Middle frontal gyrus (tissue), 1 donor: ENCODE data around the gene PFKFB3.
"Not testable (repeated sequence)": the region's sequence is repeated elsewhere in the genome, so short reads cannot be mapped to it uniquely, and the experiment has no call there.

Experiments used
- DNase-seq: peaks from one replicate; pipeline ENCODE4 v3.0.0-alpha.2; 2015; ENCODE audit warnings: low spot score; ENCODE audit errors: extremely low spot score

Gene PFKFB3

GRCh38 chr10:6178581-6178980 is 24.2 kb upstream of the PFKFB3 start:
- DNase-seq, result no peak

DNA sequence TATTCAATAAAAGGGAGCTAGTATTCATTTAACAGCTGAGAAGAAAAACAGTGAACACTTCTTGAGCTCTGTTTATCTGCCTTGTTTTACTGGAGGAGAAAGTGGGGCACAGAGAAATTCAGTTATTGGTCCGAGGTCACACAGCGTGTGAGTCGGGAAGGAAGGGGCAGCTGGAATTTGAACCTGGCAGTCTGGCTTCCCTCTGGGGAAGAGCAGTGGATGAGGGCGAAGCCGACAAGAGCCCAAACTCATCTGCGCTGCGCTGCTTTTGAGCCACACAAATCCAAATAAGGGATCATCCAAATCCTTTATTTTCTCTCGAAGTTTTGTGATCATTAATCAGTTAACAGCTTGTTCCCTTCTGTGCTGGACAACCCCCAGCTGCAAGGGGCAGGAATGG is 23.7 kb upstream of the PFKFB3 start:
- no peak for DNase-seq

DNA sequence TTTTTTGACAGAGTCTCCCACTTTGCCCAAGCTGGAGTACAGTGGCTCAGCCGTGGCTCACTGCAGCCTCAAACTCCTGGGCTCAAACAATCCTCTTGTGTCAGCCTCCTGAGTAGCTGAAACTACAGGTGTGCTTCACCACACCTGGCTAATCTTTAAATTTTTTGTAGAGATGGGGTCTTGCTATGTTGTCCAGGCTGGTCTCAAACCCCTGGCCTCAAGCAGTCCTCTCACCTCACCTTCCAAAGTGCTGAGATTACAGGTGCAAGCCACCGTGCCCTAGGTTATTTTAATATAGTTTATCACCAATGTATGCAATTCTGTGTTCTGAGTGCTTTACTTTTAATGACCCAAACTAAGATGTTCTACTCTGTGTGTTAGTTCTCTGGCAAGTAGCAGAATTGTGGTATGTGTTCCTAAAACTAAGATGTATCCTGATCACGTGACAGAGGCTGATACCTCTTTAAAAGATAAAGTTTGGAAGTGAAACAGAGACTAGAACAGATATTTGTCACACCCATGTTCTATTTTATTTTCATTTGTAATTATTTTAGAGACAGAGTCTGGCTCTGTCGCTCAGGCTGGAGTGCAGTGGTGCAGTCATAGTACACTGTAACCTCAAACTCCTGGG is 22.1 kb upstream of the PFKFB3 start:
- no peak for DNase-seq

GRCh38 chr10:6181249-6181648 is 21.5 kb upstream of the PFKFB3 start:
- DNase-seq, result no peak

DNA sequence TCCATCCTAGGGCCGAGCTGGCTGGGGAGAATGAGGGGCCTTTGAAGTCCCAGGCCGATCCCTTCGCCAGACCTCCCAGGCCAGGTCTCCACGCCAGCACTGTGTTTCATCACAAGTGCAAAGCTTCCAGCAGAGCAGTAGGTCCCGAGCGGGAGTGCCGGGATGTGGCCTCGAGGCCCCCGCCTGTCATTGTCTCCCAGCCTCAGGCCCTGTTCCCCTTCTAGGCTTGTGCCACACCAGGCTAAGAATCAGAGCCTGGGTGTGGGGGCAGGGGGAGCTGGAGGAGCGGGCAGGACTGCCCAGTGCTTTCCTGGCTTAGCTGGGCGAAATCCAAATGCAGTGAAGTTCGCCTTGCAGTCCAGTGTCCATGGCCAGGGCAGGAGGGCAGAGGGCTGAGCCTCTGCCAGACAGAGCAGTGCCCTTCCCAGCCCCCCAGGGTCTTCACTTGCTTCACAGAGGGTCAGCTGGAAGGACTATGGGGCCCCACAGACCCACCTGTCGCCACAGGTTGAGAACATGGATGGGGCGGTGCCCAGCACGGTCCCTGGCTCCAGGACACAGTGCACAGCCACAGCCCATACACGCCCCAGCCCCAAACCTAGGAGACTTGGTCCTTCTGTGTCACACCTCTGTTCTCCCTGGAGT is 20.2 kb upstream of the PFKFB3 start:
- DNase-seq, result no peak

- DNase-seq, result no peak
Observed at GRCh38 chr10:6185039-6185716, 17.6 kb upstream of the PFKFB3 start.

- DNase-seq, result no peak
Observed at GRCh38 chr10:6186894-6187256, 15.9 kb upstream of the PFKFB3 start.

GRCh38 chr10:6187278-6187677 is 15.5 kb upstream of the PFKFB3 start:
- DNase-seq, result no peak

GRCh38 chr10:6190033-6190432 is 12.7 kb upstream of the PFKFB3 start:
- not testable (repeated sequence) for DNase-seq

DNA sequence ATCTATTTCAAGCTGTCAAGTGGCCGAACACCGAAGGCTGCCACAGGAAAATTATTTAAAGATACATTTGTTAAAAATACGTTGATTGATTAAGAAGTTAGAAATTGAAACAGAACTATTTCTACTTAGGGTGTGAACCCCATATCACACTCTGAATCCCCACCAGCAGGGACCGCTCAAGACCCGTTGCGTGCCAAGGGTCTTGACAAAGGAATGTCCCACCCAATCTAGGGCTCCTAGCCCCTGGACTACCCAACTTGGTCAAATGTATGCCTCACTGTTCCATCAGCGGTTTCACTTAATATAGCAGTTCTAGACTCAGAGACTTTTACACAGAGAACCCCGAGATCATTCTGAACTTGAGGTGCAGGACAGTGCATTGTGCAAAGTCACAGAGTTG is 11.6 kb upstream of the PFKFB3 start:
- no peak for DNase-seq

DNA sequence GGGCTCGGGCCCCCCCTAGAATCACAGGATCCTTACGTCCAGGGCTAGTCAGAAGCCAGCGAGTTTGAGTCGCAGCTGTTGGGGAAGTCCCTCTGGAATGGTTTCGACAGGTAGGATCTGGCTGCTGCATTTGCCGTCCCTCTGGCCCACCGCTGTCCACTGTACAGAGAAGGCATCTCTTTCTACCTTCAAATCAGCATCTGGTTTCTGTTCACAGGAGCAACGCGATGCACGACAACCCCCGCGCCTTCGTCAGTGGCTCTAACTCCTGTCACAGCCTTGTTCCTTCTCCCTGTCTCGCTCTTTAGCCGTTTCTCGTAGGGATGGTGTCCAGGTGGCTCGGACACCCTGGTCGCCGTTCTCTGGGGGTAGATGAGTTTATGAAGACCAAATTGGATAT is 11.2 kb upstream of the PFKFB3 start:
- DNase-seq, result no peak

DNA sequence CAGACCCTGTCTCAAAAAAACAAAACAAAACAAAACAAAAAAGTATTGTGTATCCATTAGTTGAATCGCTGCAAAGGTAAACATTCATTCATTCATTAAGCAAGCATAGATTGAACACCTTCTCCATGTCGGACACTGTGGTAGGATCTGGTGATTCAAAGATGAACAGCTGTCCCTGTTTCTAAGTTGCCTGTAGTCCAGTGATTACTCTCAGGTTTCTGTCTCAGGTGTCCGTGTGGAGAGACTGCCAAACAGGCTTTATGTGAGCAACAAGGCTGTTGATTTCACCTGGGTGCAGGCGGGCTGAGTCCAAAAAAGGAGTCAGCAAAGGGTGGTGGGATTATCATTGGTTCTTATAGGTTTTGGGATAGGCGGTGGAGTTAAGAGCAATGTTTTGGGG is 9.4 kb upstream of the PFKFB3 start:
- not testable (repeated sequence) for DNase-seq

- no peak for DNase-seq
Observed at GRCh38 chr10:6194311-6194710, 8.4 kb upstream of the PFKFB3 start.

DNA sequence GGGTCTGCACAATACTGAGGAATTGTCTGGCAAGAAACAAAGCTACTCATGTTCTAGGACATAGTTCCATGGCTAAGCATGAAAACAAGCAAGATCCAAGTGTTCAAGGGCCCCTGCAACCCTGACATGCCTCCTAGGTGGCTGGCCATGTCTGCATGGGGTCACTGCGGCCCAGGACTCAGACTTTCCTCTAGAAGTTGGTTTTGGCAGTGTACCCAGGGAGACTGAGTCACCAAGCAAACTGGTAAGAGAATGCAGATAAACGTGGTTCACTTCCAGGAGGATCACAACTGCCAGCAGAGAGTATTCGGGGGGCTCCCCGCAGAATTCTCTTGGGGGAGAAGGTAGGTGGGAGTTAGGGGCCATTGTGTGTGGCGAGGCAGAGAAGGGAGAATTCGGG is 7.4 kb upstream of the PFKFB3 start:
- DNase-seq, result no peak

GRCh38 chr10:6195846-6196245 is 6.9 kb upstream of the PFKFB3 start:
- DNase-seq, result no peak

GRCh38 chr10:6196524-6196923 is 6.2 kb upstream of the PFKFB3 start:
- not testable (repeated sequence) for DNase-seq

DNA sequence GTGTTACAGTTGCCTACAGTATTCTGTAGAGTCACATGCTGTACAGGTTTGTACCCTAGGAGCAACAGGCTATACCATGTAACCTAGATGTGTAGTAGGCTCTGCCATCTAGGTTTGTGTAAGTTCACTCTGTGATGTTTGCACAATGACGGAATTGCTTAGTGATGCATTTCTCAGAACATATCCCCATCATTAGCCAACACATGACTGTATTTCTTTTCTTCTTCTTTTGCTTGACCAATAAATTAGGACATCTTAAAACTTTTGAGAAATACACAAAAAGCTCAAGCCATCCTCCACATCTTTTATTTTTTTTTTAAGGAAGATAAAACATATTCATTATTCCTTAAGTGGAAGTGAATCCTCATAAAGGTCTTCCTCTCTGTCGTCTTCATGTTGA is 5.4 kb upstream of the PFKFB3 start:
- no peak for DNase-seq

DNA sequence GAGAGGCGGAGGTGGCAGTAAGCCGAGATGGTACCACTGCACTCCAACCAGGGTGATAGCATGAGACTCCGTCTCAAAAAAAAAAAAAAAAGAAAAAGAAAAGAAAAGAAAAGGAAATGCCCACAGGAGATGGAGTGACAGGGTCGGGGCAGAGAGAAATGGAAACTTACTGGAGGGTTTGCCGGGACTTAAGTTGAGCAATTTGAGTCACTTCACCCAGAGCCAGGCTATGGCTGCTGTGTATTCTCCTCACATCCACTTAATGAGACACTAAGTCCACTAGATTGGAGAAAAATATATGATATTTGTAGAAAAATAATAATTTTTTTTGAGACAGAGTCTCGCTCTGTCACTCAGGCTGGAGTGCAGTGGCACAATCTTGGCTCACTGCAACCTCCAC is 4.6 kb upstream of the PFKFB3 start:
- no peak for DNase-seq

- DNase-seq, result no peak
Observed at GRCh38 chr10:6199131-6199733, 3.5 kb upstream of the PFKFB3 start.

DNA sequence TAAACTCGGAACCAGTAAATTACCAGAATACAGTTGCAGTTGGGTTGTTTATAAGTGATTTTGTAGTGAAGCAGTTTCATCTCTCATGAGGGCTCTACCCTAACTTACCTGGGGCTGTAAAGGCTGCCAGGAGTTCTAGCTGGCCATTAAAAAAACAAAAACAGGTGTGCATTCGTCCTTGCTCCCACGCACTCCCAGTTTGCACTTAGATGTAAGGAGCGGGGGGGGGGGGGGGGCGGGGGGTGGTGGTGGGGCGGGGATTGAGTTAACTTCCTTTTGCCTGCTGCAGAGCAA is 2.3 kb upstream of the PFKFB3 start:
- no peak for DNase-seq

DNA sequence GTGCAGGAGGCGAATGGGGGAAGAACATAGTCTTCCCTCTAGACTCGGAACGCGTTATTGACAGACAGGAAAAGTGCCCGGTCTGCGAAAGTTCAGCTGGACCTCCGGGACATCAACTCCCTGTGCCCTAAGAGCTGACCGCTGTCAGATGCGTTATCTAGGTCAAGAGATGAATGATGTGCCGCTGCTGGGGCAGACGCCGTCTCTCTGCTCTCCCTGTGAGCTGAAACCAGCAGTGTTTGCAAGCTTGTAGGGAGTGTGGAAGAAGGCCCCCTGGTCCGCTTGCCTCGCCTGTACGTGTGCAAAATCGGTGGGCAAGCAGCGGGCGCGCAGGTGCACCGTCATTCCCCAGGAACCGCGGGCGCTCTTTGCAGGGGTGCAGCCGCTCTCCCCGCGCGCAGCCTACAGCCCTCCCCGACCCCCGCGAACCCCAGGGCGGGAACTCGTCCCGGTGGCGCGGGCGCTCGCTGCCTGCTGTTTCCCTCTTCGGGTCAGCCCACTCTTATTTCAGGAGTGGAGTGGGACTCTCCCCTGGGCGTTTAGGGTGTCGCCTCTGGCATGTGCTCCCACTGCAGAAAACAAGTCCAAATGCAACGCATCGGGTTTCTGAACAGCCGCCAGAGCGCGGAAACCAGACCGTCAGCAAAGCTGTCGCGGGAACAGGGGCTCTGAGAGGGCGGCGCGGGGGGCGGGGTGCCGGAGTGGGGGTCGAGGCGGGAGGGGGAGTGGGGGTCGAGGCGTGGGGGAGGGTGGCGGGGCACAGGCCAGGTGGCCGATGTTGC is 1.8 kb upstream of the PFKFB3 start:
- DNase-seq, result no peak

- peak; percentile 48 for DNase-seq
Observed at GRCh38 chr10:6201516-6201975, 1.2 kb upstream of the PFKFB3 start.
